ENCODE data around the gene CDHR5.
"Not testable (repeated sequence)": the region's sequence is repeated elsewhere in the genome, so short reads cannot be mapped to it uniquely, and the experiment has no call there.

DNA sequence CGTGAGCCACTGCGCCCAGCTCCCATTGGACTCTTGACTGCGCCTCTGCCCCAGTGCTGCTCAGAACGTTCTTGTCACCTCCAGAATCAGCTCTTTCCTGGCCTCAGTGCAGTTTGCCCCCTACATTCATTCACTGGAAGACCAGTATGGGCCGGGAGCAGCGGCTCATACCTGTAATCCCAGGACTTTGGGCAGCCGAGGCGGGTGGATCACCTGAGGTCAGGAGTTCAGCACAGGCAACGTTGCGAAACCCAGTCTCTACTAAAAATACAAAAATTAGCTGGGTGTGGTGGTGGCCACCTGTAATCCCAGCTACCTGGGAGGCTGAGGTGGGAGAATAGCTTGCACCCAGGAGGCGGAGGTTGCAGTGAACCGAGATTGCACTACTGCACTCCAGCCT is 29.7 kb upstream of the CDHR5 start:
- TF ChIP-seq CTCF, EZH2 (IDR thresholded peaks at IDR 0.05): not testable (repeated sequence)
